ENCODE data around the gene SLC44A5.
"Not testable (repeated sequence)": the region's sequence is repeated elsewhere in the genome, so short reads cannot be mapped to it uniquely, and the experiment has no call there.

Gene SLC44A5

DNA sequence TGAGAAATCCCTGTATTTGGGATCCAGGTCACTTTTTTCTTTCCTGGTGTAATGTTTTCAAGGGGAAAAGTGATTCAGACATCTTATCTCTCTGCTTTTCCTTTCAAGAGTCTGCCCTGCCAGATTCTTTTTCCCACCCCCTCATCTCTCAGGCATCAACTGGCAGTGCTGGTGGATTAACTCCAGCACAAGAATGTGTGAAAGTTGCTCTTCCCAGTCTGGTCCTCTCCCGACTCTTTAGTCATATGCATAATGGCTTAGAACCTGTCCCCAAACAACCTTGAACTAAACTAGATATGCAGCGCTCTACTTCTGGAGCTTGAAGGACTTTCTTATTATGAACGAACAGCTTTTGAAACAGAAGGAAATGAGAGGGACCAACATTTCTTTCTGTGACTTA lies 88.5 kb downstream of the SLC44A5 start:
- DNase-seq (ENCODE audit: extremely low read depth in 1 of 2, low read depth in 1 of 2): no peak

DNA sequence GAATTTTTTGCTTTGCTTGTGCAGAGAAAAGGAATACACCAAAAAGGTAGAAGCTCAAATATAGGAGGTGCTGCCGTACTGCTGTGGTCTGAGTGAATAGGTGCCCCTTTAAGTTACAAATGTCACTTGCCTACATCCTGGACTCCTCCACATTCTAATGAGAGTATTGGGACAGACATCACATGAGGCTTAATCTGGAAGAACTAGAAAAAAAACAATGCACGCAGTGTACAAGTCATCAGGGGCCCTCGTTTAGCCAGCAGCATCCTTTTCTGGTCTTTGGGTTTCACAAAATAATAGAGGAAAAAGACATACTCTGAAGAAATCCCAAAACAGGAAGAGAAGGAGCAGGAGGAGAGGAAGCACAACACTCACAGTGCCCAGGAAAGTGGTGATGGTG lies 89.3 kb downstream of the SLC44A5 start:
- DNase-seq (ENCODE audit: extremely low read depth in 1 of 2, low read depth in 1 of 2): no peak

DNA sequence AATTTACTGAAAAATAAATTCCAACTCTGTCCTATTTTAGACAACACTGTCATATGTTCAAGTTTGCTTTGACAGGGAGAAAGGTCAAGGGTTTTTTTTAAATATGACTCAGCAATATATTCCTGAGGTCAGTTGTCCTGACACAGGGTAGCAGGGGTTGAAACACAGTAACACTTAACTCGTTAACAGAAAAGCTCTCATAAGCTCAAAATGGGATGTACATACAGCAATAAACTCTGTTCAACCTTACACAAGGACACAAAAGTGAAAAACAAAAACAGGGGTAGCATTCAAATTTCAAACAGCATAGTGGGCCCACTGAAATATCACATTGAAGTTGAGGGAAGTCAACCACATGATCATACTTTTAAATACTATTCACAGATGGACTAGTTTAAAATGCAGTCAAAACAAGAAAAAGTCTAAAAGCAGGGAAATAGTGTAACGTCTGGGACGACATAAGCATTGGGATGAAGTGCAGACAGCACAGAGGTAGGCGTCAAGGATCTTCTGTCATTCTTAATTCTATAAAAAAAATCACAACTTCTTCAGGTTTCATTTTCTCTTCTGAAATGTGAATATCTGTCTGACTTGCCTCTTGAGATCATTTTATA lies 89.9 kb downstream of the SLC44A5 start:
- no peak for DNase-seq (ENCODE audit: extremely low read depth in 1 of 2, low read depth in 1 of 2)

DNA sequence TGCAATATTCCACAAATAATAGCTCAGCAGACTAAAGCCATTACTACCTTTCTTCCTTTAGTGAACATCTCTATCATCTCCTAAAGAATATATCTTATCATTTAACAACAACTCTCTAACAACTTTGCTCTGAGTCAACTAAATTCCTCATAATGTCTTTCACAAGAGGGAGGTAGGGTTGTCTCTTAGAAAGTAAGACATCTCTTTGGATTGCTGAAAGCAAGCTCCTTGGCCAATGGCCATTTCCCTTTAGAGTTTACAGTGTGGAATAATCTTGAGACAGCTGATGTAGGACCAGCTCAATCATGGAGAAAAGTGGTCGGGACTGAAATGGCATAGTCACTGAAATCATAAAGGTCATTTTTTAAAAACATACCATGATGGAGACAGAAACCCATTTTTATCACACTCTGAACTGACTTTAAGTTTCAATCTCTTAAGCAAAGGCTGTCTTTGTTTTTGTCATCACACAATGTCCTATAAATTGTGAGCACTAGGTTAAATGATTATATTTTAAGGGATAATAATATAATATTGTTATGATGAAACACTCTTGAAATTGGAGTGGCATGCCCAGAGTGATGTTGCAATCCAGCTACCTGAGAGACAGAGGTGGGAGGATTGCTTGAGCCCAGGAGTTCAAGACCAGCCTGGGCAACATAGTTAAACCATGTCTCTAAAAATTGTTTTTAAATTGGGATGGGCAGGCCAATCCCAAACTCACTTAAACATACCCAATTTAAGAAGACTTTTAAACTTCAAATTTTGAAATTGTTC lies 91.1 kb downstream of the SLC44A5 start:
- DNase-seq (ENCODE audit: extremely low read depth in 1 of 2, low read depth in 1 of 2): no peak

DNA sequence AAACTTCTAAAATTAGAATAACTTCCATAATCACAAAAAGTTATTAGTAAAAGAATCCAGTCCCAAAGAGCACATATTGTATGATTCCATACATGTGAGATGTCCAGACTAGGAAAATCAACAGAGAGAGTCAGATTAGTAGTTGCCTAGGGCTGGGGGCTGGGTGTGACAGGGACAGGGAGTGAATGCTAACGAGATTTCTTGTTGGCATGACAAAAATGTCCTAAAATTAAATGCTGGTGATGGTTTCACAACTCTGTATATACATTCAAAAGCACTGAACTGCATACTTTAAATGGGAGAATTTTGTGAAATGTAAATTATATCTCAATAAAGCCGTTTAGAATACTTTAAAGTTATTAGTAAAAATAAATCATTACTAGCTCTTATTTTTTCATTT lies 92.2 kb downstream of the SLC44A5 start:
- DNase-seq (ENCODE audit: extremely low read depth in 1 of 2, low read depth in 1 of 2): no peak

DNA sequence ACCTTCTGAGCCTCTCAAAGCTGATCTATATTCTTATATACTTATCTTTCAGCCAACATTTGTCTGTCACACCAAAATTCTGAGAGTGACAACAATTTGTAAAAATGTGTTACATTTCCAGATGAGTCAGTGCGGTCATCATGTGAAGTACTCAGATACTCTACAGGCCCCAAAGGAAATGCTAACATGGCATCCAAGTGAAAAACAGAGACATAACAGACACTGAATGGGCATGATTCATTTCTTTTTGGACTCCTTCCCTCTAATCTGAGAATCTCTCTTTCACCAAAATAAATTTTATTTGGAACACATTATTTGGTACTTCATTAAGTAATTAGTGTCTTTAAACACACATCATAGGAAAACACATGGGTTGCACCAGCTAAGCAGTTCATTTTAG lies 96.6 kb downstream of the SLC44A5 start:
- DNase-seq (ENCODE audit: extremely low read depth in 1 of 2, low read depth in 1 of 2): no peak

DNA sequence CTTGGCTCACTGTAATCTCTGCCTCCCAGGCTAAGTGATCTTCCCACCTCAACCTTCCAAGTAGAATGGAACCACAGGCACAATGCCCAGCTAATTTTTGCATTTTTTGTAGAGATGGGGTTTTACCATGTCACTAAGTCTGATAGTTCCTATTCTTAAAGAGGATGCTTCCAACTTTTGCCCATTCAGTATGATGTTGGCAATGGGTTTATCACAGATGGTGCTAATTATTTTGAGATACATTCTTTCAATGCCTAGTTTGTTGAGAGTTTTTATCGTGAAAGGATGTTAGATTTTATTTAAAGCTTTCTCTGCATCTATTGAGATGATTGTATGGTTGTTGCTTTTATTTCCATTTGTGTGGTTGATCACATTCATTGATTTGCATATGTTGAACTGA lies 103.9 kb downstream of the SLC44A5 start:
- DNase-seq (ENCODE audit: extremely low read depth in 1 of 2, low read depth in 1 of 2): no peak

DNA sequence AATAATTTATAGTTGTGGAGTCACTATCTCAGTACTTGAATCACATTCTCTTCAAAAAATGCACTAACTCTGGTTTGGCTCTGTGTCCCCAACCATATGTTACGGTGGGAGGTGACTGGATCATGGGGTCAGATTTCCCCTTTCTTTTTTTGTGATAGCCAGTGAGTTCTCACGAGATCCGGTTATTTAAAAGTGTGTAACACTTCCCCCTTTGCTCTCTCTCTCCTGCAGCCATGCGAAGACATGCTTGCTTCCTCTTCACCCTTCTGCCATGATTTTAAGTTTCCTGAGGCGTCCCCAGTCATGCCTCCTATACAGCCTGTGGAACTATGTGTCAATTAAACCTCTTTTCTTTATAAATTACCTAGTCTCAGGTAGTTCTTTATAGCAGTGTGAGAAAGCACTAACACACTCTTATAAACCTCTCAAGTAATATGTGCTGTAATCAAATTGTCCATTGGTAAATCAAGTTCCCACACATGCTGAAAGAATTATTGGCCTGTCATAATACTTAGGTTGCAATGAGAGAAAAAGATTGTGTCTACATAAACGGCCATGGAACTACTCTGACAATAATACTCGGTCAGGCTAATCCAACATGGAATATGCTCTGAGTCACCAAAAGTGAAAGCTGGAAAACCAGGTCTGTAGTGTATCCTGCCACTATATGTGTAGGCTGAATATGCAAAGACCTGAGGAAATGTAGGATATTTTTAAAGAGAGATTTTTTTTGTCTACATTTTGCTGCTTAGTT lies 107.5 kb downstream of the SLC44A5 start:
- DNase-seq (ENCODE audit: extremely low read depth in 1 of 2, low read depth in 1 of 2): no peak

DNA sequence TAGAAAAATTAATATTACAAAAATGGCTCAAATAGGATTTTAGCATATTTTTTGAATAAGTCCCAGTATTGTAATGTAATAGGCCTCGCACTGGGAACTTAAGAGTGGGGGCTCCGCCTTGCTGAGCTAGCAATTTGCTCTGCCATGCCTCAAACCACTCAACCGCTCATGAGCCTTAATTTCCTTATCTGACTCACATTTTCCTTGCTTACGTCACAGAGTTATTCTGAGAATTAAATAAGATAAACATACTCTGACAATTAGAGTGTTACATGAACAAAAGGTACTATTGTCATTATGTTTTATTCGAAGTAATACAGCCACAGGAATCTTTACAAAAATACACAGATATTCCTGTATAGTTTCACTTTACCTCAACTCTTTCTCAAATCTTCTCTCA lies 108.1 kb downstream of the SLC44A5 start:
- no peak for DNase-seq (ENCODE audit: extremely low read depth in 1 of 2, low read depth in 1 of 2)

DNA sequence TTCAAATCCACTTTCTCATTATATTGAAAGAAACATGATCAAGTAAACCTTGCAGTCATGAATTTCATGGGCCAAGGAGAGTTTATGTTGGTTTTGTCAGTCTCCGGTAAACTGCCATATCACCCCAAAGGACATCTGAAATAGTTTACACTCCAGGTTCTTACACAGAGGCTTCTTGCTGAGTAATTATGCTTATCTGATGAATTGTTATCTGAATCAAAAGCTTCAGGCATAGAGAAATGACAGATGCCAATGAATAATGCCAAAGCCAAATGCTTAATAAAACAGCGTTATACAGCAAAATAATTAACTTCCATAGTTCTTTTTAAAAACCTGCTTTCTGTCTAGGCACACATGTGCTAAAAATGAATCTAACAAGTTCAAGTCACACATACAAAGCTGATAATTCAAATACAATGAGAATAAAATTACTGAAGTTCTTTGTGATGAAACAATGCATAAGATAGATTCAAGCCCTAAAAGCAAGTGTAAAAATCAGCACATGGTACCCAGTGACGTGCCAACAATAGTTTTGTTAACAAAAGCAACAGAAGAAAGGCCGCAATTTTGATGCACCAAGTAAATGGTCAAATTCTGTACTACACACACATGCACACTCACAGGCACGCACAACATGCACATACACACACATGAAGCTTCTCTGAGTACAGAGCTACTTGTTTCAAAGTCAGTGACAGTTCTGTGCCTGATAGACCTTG lies 109.2 kb downstream of the SLC44A5 start:
- DNase-seq (ENCODE audit: extremely low read depth in 1 of 2, low read depth in 1 of 2): no peak

DNA sequence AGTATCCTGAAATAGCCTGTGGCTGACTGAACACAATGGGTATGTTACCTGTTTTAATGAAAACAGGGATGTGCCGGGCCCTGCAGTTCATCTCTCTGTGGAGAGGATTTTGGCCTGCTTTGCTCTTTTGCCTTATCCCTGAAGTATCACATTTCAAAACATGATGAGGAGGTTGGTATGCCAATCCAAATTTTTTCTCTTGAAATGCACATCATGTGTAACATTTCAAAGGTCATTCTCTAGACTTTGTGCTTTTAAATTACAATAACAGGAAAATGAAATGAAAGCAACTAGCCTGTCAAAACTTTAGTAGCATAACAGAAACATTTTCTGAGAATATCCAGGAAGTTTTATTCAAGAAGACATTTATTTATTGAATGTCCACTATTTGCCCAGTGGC lies 118.9 kb downstream of the SLC44A5 start:
- DNase-seq (ENCODE audit: extremely low read depth in 1 of 2, low read depth in 1 of 2): no peak

DNA sequence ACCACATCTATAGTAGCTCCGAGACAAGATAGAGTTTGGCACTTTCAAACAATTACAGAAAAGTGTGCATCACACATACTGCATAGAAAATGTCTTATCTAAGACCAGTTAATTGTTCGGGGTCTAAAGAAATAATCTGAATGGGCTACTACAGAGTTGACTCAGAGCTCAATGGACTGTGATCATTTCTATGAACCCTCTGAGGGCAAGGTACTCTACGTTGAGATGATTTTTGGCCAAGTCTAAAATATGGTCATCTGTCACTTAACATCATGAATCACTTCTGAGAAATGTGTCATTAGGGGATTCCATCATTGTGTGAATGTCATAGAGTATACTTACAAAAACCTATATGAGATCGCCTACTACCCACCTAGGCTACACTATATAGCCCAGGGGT lies 123.5 kb downstream of the SLC44A5 start:
- no peak for DNase-seq (ENCODE audit: extremely low read depth in 1 of 2, low read depth in 1 of 2)

DNA sequence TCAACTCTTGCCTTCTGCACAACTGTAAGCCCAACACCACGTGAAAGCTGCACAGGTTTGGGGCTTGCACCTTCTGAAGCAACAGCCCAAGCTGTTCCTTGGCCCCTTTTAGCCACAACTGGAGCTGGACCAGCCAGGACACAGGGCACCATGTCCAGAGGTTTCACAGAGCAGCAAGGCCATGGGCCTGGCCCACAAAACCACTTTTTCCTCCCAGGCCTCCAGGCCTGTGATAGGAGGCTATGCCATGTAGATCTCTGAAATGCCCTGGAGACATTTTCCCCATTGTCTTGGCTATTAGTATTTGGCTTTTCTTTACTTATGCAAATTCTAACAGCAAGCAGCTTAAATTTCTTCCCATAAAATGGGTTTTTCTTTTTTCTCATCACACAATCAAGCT lies 126.1 kb downstream of the SLC44A5 start:
- DNase-seq (ENCODE audit: extremely low read depth in 1 of 2, low read depth in 1 of 2): no peak

DNA sequence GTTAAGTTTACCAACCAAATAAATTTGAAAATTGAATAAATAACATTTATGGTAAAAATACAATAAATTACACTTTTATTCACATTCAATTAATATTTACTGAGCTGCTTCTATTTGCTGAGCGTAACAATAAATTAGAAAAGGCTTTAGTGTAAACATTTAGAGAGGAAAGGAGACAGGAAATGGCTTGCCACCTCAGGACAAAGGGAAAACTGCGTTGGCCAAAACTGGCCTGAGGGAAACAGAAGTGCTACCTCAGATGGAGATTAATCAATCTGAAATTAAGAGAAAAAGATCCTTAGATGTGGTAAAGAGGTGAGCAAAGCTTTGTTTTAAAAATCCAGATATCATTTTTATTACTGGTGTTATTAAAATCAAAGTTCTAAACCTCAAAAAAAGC lies 128.0 kb downstream of the SLC44A5 start:
- no peak for DNase-seq (ENCODE audit: extremely low read depth in 1 of 2, low read depth in 1 of 2)

DNA sequence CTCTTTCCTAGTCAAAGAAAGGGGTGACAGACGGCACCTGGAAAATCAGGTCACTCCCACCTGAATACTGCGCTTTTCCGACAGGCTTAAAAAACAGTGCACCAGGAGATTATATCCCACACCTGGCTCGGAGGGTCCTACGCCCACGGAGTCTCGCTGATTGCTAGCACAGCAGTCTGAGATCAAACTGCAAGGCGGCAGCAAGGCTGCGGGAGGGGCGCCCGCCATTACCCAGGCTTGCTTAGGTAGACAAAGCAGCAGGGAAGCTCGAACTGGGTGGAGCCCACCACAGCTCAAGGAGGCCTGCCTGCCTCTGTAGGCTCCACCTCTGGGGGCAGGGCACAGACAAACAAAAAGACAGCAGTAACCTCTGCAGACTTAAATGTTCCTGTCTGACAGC lies 134.4 kb downstream of the SLC44A5 start:
- DNase-seq (ENCODE audit: extremely low read depth in 1 of 2, low read depth in 1 of 2): not testable (repeated sequence)

DNA sequence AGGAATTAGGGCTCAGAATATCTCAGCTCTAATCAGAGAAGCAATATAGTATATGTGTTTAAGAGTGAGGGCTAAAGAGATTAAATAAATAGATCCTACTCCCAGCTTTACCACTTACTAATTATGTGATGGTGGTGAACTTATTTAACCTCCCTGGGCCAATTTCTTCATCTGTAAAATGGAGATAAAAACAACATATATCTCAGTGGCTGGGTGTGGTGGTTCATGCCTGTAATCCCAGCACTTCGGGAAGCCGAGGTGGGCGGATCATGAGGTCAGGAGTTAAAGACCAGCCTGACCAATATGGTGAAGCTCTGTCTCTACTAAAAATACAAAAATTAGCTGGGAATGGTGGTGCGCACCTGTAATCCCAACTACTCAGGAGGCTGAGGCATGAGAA lies 135.2 kb downstream of the SLC44A5 start:
- DNase-seq (ENCODE audit: extremely low read depth in 1 of 2, low read depth in 1 of 2): no peak

DNA sequence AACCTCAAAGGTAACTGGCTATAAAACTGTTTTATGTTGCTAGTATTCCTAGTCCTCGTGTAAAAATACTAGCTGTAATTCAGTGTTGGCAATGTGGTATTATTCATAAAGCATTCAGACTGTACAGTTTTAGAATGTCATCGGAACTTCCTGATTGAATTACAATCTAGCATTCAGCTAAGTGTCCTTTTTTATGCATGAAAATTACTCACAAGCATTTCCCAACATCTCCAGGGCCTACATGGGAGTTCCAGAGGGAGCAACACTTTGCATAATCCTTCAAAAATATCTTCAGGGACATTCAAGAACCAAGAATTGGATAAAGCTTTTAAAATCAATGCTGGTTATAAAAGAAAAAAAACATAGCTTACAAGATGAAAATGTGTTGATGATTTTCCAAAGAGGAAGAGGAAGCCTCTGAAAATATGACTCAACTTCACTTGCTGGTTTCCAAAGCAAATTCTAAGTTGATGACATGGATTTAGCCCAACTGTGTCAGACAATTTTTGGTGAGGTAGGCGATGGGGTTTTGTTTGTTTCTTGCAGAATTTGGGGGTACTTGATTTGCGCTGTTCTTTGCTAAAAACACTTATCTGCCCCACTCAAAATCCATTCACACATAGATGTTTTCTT lies 137.8 kb downstream of the SLC44A5 start:
- no peak for DNase-seq (ENCODE audit: extremely low read depth in 1 of 2, low read depth in 1 of 2)

DNA sequence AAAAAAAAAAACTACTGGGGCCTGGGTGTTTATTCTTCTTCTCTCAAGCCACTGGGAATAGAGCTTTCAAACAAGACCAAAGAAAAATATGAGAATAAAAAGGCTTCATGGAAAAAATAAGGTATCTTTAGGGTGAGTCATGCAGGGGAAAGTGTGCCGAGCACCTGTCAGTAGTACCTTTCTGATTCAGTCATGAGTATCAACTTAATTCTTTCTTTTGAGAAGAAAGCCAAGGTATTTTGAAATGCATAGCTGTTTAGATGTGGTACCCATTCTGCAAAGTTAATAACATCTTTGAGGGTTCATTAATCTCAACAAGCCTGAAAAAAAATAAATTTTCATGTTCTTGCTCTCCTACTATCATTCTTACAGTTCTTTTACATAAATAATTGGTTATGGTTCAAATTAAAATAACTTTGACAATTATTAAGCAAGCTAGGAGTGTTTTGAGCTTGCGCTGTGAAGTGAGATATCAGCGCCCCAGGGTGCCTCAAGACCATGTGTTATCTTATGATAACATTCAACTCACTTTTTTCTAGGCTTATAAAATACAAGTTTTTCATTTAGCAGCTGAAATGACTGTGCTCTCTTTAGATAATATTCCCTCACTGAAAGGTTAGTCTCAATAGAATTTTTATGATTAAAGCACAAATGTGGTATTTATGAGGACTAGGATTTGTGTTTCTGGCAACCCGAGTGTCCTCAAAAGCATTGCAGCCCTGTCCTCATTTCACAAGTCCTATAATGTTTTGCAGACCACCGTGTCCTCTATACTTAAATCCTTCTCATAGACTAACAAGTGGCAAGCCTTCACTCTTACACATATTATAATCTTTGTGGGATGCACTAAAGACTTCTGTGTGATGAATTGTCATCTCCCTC lies 138.6 kb downstream of the SLC44A5 start:
- no peak for DNase-seq (ENCODE audit: extremely low read depth in 1 of 2, low read depth in 1 of 2)

DNA sequence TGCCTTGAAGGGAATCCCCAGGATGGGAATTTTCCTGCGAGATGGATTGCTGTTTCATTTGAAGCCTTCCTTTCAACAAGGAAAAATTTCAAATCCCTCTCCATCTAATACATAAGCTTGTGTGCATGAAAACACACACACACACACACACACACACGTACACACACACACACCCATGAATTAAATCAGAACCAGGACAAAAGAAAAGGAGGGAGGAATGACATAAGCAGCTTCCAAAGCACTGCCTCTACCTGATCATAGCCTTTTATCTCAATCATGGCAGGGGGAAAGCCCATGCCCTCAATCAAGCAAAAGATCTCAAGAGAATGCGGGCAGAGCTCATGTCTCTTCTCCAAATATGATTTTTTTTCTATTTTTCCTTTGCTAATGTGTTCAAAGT lies 139.7 kb downstream of the SLC44A5 start:
- DNase-seq (ENCODE audit: extremely low read depth in 1 of 2, low read depth in 1 of 2): no peak

DNA sequence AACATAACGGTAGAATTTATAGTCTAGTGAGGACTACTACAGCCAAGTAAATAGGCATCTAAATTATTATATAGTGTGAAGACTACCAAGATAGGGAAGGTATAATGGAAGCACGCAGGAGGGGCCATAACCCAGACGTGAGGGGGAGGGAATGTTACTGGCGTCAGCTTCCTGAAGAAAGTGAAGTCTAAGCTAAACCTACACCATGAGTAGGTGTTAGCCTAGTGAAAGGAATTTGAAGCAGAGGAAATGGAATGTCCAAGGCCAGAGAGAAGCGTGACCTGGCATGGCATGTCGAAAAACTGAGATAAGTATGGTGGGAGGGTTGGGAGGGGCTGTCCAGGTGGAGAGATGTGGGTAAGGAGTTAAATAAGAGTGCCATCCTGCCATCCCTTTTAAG lies 140.5 kb downstream of the SLC44A5 start:
- no peak for DNase-seq (ENCODE audit: extremely low read depth in 1 of 2, low read depth in 1 of 2)
